Forelimb muscle (tissue), 1 donor: ENCODE data around the gene GPR146. TPM values are rescaled to one million over a fixed set of nuclear protein-coding genes. Genes with fewer than 3 reads are reported as not detected.
"Not testable (repeated sequence)": the region's sequence is repeated elsewhere in the genome, so short reads cannot be mapped to it uniquely, and the experiment has no call there.

Experiments
- DNase-seq: peaks from one replicate; pipeline ENCODE4 v3.0.0-alpha.2; 2013; ENCODE audit warnings: low read depth
- polyA plus RNA-seq: library from polyadenylated mRNA; unstranded; fragments of 120-200 nt; gene quantifications from one replicate; pipeline ENCODE4 v1.2.1, GENCODE V29; 2013; ENCODE audit not compliant: insufficient read length

Gene GPR146
- polyA plus RNA-seq, 1 donor = 4.4 TPM

DNA sequence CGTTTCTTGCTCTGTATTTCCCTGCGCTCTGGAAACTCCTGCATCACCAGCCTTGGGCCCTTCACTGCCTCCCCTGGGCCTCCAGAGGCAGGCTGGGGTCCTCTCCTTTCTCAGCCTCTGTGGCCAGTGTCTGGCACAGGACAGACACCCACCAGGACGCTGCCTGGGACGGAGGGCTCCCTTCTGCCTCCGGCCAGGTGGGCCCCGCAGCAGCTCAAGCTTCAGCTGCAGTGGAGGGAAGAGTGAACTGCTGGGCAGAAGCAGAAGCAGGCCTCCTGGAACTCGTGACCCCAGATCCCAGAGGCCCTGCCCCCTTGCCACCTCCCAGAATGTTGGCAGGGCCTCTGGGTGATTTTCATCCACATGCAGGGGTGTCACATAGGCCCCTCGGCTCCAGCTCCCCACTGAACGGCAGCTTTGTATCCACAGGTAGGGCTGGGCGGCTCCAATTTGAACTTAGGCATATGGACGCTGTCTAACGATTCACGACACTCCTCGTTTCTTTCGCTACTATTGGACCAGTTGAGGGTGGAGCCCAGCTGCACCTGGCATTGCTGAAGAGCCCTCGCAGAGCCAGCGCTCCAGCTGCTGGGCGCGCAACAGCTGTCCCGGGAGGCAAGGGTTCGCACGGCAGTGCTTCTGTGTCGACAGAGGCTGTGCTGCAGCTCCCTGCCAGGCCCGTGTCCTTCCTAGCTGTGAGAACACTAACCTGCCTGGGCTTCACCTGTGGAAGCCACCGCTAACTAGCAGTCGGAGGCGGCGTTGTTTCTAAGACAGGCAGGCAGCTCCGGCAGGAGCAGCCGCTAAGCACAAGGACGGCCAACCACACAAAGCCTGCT, 18.4 kb upstream of the GPR146 start:
- DNase-seq = no peak

DNA sequence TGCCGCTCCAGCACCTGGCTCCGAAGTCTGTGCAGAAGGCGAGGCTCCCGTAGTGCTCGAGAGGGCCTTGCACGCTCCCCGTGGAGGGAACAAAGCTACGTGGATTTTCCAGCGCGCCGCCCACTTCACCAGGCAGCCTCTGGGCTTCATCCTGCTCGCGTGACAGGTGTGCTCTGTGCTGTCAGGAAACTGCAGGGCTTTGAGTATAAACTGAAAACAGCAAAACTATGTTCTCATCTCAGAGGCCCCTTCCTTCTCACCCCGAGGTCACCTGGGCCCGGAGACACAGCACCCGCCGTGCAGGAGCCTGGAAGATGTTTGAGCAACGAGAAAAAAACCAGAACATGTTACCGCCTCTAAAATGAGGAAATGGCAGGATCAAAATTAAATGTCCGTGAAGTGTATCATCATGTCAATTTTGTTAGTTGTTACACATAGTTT, 17.6 kb upstream of the GPR146 start:
- DNase-seq = no peak

DNA sequence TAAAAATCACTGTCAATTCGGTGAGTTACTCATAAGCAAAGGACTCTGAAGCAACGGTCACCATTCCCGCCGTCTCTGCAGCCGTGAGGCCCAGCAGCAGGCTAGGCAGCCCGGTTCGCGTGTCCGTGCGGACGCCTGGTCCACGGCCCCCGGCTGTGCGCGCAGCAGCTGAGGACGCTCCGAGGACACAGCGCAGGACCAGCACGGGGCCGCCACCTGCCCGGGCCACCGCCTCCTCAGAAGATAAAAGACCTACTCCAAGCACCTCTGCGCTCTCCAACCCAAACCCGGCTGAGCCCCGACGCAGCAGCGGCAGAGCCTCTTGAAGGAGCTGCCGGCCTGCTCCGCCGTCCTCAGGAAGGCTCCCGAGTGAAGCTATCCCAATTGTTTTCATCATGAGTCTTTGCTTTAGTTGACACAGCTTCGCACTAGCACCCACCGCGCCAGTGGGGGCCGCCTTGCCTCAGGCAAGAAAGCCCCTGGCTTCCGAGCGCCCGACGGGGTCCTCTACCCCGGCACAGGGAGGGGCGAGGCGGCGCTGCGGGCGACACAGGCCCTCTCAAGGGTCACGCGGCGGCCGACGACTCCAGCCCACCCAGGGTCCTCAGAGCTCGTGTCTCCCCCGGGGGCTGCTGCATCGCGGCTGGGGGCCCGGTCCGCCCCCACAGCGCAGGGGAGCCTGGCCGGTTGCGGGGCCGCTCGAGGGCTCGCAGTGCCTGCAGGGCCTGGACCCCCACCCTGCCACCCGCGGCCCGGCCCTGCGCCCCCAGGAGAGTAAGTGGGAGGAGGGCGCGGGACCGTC, 16.9 kb upstream of the GPR146 start:
- no peak for DNase-seq

DNA sequence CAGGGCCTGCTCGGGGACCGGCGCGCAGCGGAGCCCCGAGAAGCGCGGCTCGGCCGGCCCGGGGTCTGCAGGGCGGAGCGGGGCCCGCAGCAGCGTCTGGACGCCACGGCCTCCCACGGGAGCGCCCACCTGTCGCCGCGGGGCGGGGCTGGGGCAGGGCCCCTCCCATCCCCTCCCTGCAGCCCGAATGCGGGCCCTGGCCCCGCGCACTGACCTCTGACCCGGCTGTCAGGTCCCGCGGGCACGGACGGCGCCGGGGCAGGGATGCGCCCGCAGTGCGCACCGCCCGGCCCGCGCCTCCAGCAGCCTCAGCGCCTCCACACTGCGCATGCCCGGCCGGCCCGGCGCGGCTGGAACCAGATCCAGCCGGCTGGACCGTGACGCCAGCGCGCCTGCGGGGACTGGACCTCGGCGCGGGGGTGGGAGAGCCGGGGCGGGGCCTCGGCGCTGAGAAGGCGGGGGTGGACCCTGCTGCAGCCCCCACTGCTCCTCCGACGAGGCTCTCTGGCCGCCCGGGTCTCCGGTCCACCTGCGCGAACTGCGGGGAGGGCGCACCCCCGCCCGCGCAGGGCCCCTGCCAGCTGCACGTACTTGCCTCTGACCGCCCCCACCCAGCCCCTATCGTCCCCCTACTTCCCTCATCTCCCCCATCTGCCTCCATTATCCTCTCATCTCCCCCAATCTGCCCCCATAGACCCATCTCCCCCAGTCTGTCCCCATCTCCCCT, 16.1 kb upstream of the GPR146 start:
- DNase-seq = peak; percentile 55

DNA sequence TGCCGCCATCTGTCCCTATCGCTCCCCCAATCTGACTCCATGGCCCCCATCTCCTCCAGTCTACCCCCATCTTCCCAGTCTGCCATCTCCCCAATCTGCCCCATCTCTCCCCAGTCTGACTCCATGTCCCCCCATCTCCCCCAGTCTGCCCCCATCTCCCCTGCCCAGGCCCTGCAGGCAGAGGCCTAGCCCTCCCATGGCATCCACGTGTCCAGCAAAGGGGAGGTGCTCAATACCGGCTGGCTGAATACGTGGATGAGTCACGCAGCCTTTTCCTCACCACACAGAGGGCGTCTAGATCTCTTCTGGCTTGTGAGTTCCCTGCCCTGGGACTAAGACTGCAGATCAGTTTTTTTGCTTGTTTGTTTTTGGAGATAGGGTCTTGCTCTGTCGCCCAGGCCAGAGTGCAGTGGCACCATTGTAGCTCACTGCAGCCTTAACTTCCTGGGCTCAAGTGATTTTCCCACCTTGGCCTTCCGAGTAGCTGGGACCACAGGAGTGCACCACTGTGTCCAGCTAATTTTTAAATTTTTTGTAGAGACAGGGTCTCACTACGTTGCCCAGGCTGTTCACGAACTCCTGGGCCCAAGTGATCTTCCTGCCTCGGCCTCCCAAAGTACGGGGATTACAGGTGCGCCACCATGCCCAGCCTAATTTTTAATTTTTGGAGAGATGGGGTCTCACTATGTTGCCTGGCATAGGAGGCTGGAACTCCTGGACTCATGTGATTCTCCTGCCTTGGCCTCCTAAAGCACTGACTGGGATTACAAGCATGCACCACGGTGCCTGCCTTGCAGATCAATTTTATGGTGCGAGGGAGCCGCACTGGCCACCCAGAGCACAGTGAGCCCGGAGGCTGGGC, 15.3 kb upstream of the GPR146 start:
- DNase-seq = peak; percentile 63

DNA sequence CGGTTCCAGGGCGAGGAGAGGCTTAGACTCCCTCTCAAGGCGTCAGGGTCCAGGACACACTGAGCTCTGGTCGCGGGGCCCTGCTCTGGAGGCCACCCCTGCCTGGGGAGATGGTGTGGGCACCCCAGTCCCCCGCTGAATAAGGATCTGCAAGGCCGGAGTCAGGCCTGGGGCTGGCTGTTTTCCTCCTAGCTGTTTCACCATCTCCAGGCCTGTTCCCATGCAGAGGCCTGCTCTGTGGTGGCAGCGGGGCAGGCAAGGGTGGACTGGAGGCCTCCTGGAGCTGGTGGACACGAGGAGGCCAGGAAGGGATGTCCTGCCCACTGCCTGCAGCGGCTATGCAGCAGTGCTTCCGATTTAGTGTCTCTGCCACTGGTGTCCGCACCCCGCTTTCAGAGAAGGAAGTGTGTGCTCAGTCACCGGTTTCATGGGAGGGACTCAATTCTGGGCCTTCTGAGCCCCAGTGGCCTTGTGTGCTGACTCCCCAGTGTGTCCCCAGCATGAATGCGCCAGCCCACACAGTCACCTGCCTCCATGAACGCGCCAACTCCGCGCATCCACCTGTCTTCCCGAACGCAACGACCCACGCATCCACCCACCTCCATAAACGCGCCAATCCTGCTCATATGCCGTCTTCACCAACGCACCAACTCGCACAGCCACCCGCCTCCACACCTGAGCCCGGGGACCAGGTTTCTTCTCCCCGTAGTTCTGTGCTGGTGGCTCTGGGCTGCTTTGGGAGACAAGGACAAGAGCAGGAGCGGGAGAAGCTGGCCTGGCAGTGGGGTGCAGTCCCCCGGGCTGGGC, 14.5 kb upstream of the GPR146 start:
- no peak for DNase-seq

DNA sequence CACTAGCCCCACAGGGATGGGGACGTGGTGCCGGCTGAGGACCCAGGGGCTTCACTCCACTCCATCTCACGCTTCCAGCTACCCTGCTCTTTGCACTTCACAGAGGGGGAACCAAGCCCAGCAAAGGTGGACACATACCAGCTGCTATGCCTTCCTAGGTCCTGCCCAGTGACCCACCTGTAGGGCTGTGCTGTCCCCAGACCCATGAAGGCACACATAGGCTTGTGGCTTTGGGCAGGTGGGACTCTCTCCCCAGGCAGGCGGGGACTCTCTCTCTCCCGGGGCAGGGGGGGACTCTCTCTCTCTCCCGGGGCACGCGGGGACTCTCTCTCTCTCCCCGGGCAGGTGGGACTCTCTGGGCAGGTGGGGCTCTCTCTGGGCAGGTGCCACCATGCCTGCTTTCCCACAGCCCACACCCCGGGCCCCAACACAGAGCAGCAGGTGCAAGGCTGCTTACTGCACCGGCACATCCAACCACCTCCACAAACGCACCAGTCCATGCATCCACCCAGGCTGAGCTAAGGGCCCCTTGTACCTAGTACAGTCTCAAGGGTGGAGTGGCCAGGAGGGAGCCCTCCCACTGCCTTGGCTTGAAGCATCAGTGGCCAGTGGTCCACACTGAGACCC, 13.8 kb upstream of the GPR146 start:
- DNase-seq = no peak

DNA sequence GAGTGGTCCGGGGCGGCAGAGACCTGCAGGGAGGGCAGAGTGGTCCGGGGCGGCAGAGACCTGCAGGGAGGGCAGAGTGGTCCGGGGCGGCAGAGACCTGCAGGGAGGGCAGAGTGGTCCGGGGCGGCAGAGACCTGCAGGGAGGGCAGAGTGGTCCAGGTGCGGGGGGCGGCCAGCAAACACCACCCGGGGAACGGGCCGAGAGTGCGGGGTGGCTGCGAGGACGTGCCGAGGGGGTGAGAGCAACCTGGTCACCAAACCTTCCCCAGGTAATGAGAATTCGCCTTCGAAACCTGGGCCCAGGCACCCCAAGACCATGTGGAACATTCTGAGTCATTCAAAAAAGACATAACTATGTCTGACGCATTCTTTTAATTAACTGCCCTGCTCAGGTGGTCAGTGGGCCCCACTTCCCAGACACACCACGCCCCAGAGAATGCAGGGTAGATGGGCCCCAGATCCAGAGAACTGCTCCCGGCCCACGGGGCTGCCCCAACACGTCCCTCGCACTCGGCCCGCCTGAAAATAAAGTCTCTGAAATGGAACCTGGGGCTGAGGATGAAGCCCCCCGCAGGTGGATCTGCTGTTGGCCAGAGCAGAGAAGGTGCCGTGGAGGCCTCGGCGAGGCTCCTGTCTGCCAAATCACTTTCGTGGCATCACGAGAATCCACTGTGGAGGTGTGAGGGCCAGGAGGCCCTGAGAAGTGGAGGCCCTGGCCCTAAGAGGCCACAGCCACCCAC, 12.5 kb upstream of the GPR146 start:
- DNase-seq = no peak

DNA sequence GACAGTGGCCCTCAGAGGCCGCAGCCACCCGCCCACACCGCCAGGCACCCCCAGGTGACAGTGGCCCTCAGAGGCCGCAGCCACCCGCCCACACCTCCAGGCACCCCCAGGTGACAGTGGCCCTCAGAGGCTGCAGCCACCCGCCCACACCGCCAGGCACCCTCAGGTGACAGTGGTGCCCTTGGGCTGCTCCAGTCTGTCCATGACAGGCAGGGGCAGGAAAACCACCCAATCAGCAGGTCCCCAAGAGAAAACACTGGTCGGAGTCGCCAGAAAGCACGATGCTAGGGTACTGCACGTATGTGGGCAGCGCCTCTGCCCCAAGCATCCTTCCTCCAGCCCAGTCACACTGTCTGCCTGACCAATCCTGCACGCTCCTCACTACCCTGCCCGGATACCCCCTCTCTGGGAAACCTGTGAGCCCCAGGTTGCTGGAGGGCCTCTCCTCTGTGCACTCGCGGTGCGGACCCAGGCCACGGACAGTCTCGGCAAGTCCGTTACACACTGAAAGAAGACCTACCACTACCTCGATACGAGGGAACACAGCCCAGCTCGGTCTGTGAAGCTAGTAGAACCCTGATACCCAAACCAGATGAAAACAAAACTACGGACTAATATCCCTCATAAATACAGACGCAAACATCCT, 11.7 kb upstream of the GPR146 start:
- DNase-seq = no peak

DNA sequence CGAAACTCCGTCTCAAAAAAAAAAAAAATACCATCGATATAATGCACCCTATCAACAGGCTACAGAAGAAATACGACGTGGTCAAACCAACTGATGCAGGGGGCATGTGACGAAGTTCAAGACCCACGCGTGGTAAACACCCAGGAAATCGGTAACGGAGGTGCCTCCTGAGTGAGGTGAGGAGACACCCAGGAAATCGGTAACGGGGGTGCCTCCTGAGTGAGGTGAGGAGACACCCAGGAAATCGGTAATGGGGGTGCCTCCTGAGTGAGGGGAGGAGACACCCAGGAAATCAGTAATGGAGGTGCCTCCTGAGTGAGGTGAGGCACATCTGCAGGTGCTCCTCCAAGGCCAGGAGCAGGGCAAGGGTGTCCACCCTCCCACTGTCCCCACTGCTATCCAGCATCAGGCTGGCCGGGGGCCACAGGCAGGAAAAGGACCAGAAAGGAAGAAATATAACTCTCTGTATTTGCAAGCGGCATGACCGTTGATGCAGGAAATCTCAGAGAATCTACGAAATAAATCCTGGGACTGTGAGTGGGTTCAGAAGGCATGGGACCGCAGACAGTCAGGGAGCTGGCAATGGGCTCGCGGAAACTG, 10.7 kb upstream of the GPR146 start:
- no peak for DNase-seq

DNA sequence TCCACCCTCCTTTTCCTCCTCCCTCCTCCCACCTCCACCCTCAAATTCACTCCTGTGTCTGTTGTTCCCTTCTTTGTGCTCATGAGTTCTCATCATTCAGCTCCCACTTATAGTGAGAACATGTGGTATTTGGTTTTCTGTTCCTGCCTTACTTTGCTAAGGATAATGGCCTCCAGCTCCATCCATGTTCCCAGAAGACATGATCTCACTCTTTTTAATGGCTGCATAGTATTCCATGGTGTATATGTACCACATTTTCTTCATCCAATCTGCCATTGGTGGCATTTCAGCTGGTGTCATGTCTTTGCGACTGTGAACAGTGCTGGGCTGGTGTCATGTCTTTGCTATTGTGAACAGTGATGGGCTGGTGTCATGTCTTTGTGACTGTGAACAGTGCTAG, 9.6 kb upstream of the GPR146 start:
- DNase-seq = not testable (repeated sequence)

DNA sequence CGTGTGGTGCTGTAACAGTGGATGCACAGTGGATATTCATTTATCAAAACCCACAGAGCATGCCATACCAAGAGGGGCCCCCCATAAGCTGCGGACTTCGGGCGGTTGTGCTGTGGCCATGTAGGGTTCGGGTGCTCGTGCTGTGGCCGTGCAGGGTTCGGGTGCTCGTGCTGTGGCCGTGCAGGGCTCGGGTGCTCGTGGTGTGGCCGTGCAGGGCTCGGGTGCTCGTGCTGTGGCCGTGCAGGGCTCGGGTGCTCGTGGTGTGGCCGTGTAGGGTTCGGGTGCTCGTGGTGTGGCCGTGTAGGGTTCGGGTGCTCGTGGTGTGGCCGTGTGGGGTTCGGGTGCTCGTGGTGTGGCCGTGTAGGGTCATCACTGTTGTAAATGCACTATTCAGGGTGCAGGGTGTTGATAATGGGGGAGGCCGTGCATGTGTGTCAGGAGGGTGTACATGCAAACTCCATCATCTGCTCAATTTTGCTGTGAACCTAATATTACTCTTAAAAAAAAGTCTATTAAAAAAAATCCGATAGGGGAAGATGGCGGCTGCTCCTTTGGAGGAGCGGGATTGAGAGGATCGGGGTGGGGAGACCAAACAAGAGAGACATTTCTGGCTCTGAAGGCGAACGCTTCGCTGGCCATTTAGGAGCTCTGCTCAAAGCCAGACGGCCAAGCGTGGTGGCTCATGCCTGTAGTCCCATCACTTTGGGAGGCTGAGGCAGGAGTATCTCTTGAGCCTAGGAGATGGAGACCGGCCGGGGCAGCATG, 8.0 kb upstream of the GPR146 start:
- not testable (repeated sequence) for DNase-seq

DNA sequence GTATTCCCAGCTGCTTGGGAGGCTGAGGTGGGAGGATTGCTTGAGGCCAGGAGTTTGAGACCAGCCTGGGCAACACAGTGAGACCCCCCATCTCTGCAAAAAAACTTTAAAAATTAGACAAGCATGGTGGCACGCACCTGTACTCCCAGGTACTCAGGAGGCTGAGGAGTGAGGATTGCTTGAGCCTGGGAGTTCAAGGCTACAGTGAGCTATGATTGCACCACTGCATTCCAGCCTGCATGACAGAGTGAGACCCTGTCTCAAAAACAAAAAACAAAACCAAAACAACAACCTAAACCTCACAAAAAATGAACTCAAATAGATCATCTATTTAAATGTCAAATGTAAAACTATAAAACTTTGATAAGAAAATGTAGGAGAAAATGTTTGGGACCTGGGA, 4.1 kb upstream of the GPR146 start:
- not testable (repeated sequence) for DNase-seq

DNA sequence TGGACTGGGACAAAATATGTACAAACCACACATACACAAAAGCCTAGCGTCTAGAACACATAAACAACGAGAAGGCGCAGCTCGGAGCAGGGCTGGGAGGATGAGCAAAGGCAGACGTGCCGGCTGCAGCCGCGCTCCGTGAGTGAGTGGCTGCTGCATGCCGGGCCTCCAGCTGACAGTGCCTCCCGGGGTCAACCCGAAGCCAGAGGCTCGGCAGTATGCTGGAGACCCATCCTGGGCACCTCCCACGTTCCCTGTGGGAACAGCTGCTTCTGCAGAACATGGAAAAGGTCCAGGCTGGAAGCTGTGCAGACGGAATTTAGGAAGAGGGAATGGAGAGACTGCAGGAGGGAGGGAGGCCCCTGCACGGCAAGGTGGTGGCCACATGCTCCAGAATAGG, 3.6 kb upstream of the GPR146 start:
- peak; percentile 54 for DNase-seq

DNA sequence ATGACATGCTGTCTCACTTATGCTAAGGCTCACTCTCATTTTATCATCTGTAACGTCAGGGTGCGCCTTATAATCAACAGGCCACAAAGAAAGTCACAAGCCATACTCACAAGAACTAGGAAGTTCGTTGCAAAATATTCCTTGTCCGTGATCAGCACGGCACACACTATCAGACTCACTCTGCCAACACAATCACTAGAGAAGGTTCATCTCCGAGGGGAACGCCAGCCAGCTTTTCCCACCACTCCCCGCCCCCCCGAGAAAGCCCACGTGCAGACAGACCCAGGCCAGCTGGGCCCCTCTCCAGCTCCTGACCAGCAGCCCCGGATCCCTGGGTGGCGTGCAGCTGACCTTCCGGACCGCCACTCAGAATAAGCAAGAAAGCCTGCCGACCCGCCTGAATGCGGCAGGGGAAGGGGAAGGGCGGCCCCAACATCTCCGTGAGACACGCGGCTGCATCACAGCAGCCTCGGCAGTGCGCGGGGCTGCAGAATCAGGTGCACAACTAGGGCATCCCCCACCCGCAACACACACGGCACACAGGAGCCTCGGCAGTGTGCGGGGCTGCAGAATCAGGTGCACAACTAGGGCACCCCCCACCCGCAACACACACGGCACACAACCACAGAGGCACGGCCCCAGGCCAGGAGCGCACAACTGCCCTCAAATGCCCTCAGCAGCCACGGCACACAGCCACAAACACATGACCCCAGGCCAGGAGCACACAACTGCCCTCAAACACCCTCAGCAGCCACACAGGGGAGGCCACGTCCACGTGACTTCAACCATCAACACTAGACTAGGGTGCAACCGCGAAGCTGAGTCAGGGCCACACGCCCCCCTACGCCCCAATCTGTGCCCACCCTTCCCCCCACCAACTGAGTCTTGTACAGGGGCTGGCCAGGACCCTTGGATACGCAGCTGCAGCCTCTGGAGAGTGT, 2.5 kb upstream of the GPR146 start:
- DNase-seq = no peak

DNA sequence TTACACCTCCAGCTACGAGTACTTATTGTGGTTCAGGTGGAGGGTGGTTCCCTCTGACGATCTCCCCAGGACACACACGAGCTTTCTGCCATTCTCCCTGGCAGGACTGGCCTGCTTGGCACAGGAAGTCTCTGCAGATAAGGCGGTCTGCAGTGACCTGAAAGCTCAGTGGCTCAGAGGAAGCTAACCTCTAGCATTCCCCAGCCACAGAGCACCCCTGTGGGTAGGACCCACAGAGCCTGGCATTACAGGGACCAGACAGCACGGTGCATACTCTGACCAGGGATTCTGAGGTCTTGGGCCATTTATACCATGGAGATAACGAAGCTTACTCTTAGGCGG, 1.9 kb upstream of the GPR146 start:
- no peak for DNase-seq
